ENCODE measurements around the gene SCGB1D1. TPM values are rescaled to one million over a fixed set of nuclear protein-coding genes. Genes with fewer than 3 reads are reported as not detected.
A peak's percentile ranks its signal among the peaks of the same experiment; 100 is the strongest.
"Not testable (repeated sequence)": the region's sequence is repeated elsewhere in the genome, so short reads cannot be mapped to it uniquely, and the experiment has no call there.

SCGB1D1 gene
- total RNA-seq, 1 donor from 2014 or later, result not detected

- DNase-seq, result peak; percentile 10
Measured at GRCh38 chr11:62169448-62169847, 20.6 kb upstream of the SCGB1D1 start.

GRCh38 chr11:62169935-62170334 is 20.1 kb upstream of the SCGB1D1 start:
- no peak for DNase-seq

- DNase-seq, result peak; percentile 90
Measured at GRCh38 chr11:62171261-62171723, 18.7 kb upstream of the SCGB1D1 start.

GRCh38 chr11:62172294-62172693 is 17.7 kb upstream of the SCGB1D1 start:
- no peak for DNase-seq

GRCh38 chr11:62176766-62177165 is 13.2 kb upstream of the SCGB1D1 start:
- DNase-seq, result no peak

- DNase-seq, result no peak
Measured at GRCh38 chr11:62179995-62180394, 10.0 kb upstream of the SCGB1D1 start.

- DNase-seq, result no peak
Measured at GRCh38 chr11:62181097-62181496, 8.9 kb upstream of the SCGB1D1 start.

- no peak for DNase-seq
Measured at GRCh38 chr11:62182147-62182891, 7.7 kb upstream of the SCGB1D1 start.

- no peak for DNase-seq
Measured at GRCh38 chr11:62186195-62186594, 3.8 kb upstream of the SCGB1D1 start.

- peak; percentile 19 for DNase-seq
Measured at GRCh38 chr11:62193952-62194351, 3.9 kb downstream of the SCGB1D1 start.

GRCh38 chr11:62195010-62195409 is 5.0 kb downstream of the SCGB1D1 start:
- DNase-seq, result not testable (repeated sequence)

GRCh38 chr11:62195945-62196344 is 5.9 kb downstream of the SCGB1D1 start:
- no peak for DNase-seq

- not testable (repeated sequence) for DNase-seq
Measured at GRCh38 chr11:62197400-62197799, 7.4 kb downstream of the SCGB1D1 start.

GRCh38 chr11:62201376-62201775 is 11.4 kb downstream of the SCGB1D1 start:
- no peak for DNase-seq

GRCh38 chr11:62202910-62203309 is 12.9 kb downstream of the SCGB1D1 start:
- no peak for DNase-seq

- no peak for DNase-seq
Measured at GRCh38 chr11:62204430-62204829, 14.4 kb downstream of the SCGB1D1 start.

- DNase-seq, result no peak
Measured at GRCh38 chr11:62205441-62205840, 15.4 kb downstream of the SCGB1D1 start.

GRCh38 chr11:62206276-62207066 is 16.5 kb downstream of the SCGB1D1 start:
- DNase-seq, result not testable (repeated sequence)

GRCh38 chr11:62208785-62209144 is 18.7 kb downstream of the SCGB1D1 start:
- no peak for DNase-seq

- peak; percentile 56 for DNase-seq
Measured at GRCh38 chr11:62217191-62217748, 27.3 kb downstream of the SCGB1D1 start.

GRCh38 chr11:62221498-62221897 is 31.5 kb downstream of the SCGB1D1 start:
- no peak for DNase-seq

- DNase-seq, result peak; percentile 20
Measured at GRCh38 chr11:62223095-62223494, 33.1 kb downstream of the SCGB1D1 start.

GRCh38 chr11:62233730-62234129 is 43.7 kb downstream of the SCGB1D1 start:
- DNase-seq, result peak; percentile 29

GRCh38 chr11:62236187-62236586 is 46.2 kb downstream of the SCGB1D1 start:
- DNase-seq, result no peak

Data from dermis blood vessel endothelial cell (primary cell).